GM12873 (cell line): ENCODE results near the gene UBE2O.

Source experiments
- TF ChIP-seq, protein P1 (sequence below): IDR thresholded peaks from 2 replicates; pipeline ENCODE4 v1.5.1; 2012; ENCODE audit warnings: low read depth, mild to moderate bottlenecking, moderate library complexity, low read length, control low read depth; ENCODE audit not compliant: insufficient read depth; ENCODE audit errors: missing control alignments

UBE2O gene

DNA sequence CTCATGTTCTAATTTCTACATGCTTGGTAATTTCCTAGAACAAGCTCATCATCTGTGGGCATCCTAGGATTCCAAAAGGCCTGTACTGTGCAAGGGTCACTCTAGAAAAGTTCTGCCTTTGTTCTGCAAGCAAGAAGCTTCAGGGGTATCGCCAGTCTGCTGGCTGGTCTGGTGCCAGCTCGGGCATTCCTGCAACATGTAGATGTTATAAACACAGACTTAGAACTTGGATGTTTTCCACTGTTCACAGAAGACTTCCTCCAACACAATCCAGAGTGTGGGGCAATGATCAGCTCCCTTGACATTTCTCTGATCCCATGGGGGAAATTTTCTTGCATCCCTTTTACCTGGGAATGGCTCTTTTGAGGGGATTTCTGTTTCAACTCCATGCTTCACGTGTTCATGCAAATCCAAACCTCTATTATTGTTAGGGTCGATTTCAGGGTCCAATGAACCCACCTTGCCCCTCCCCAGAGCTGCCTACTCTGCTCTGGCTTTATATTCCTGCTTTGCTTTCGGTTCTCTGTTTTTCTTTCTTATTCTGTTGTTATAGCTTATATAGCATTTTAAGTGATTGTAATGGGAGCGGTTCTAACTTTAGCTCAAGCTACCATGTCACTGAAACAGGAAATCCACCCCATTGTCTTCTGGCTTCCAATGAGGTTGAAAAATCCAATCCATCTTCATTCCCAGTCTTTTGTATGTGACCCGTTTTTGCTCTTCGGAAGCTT lies 25.3 kb downstream of the UBE2O start:
- TF ChIP-seq, protein P1, sequence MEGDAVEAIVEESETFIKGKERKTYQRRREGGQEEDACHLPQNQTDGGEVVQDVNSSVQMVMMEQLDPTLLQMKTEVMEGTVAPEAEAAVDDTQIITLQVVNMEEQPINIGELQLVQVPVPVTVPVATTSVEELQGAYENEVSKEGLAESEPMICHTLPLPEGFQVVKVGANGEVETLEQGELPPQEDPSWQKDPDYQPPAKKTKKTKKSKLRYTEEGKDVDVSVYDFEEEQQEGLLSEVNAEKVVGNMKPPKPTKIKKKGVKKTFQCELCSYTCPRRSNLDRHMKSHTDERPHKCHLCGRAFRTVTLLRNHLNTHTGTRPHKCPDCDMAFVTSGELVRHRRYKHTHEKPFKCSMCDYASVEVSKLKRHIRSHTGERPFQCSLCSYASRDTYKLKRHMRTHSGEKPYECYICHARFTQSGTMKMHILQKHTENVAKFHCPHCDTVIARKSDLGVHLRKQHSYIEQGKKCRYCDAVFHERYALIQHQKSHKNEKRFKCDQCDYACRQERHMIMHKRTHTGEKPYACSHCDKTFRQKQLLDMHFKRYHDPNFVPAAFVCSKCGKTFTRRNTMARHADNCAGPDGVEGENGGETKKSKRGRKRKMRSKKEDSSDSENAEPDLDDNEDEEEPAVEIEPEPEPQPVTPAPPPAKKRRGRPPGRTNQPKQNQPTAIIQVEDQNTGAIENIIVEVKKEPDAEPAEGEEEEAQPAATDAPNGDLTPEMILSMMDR: no peak

DNA sequence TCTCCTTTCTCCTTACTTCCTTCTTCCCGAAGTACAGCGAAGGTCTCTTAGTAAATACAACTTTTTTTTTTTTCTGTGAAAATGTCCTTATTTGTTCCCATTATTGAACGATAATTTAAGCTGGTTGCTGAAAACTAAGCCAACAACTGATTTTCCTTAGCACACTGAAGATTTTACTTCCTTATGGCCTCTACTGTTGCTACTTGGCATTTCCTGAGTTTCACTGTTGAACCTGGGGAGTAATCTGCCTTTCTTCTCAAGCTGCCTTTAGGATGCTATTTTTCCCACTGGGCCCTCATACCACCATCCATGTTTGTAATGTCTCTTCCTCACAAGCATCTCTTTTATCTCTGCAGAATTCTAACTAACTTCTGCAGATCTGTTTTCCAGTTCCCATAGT lies 26.1 kb downstream of the UBE2O start:
- TF ChIP-seq, protein P1: no peak

DNA sequence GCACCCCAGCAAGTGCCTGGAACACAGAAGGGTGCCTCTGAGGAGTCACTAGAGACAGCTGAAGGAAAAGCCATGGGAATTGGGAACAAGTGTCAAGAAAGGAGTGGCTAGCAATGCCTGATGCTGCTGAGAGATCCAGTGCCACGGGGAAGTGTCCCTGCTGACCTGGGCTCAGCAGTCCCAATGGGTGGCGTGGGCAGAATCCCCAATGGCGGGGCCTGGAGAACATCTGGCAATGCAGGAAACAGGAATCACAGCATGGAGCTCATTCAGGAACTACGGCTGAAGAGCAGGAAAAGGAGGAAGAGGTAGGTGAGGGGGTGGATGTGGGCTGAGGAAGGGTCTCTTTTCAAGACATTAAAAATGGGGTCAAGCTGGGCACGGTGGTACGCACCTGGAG lies 30.1 kb downstream of the UBE2O start:
- TF ChIP-seq, protein P1: no peak

DNA sequence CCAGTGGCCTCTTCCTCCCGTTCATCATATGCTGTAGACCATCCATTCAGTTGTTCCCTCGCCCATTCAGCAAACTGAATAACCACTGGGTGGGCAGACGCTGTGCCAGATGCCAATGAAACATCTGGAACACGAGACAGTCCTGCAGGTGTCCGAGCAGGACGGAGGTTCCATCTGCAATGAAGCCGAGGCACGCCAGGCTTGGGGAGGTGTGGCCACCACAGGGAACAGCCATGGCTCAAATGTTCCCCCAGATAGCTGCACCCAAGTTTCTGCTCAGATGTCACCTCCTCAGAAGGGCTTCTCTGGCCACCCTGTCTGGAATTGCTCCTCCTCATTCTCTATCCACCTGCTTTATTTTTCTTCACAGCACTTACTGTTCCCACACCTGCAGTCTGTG lies 30.5 kb downstream of the UBE2O start:
- TF ChIP-seq, protein P1: no peak

DNA sequence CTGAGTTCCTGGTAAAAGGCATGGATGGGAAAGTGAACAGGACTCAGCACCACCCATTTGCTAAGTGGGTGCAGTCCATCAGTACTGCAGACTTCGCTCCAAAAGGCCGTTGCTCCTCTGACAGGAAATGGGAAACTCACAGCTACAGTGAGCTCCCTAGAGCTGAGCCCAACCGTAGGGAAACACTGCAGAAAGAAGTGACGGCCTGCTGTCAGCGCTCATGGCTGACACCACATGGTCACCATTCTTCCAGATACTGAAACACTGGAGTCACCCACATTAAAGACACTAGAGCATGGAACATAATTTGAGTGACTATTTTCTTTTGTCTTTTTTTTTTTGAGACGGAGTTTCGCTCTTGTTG lies 31.9 kb downstream of the UBE2O start:
- TF ChIP-seq, protein P1: no peak

DNA sequence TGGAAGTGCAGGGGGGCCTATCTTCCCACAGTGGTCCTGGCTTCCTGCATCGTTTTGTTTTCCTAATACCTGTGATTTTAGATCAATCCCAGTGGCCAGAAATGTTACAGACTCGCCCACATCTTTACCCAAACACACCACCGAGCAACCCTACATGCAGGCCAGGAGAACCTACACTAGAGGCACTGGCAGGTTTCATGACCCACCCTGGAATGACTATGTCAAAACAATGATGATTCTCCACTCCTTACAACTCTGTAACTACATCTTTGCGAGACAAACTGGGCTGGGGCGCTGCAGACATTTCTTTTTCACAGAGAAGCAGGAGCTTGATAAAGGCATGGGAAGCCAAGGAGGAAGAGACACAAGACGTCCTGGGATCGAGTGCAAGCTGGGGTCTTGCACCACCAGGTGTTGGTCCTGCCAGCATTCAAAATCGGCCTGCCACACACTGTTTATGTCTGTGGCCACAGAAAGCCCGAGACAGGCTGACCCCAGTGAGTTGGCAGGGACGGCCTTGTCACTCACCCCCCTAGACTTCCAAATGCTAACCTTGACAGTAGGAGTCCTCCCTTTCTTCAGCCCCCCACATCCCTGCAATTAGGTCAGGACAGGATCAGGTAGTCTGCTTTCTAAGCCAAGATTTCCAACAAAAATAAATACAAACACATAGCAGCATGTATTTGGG lies 32.5 kb downstream of the UBE2O start:
- TF ChIP-seq, protein P1: no peak

DNA sequence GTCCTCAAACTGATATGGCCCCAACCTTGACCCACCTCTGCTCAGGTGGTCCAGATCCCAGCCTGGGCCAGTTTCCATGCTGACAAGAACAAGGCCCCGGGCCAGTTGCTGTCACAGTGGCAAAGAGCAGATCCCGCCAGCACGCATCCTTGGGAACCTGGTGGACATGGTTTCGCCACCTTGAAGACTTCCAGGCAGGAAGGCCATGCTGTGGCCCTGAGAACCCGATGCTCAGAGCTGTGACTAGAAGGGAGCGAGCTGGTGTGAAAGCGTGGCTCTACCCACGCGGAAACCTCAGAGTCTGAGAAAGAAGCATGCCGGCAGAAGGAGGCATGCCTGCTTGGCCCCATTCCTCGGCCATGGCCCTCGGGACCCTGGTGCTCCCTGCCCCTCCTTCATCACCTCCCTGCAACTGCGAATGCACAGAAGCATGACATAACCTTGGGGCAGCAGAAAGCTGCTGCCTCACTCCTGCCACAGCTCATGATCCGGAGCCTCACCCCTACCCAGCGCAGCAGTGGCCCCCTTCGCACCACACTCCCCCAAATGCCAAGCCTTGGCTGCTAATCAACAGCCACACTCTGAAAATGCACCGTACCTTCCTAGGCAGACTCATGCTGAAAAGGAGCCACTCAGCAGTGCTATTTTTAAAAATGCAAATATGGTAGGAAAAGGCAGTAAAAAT lies 33.2 kb downstream of the UBE2O start:
- TF ChIP-seq, protein P1: no peak
